ENCODE results near the gene PCTP.

DNA sequence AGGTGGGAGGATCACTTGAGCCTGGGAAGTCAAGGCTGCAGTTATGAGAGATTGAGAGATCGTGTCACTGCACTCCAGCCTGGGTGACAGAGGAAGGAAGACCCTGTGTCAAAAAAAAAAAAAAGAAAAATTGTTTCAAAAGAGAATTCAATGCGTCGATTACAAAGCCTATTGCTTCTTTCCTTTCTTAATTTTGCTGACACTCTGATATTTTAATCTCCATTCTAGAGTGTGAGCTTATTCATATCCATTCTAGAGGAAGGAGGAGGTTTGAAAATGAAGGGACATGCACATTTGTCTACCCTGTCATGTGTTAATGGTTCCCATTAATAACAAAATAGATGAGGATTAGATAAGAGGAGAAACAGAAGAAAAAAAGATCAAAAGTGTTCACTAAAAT is 63.1 kb downstream of the PCTP start:
- TF ChIP-seq, protein P1, sequence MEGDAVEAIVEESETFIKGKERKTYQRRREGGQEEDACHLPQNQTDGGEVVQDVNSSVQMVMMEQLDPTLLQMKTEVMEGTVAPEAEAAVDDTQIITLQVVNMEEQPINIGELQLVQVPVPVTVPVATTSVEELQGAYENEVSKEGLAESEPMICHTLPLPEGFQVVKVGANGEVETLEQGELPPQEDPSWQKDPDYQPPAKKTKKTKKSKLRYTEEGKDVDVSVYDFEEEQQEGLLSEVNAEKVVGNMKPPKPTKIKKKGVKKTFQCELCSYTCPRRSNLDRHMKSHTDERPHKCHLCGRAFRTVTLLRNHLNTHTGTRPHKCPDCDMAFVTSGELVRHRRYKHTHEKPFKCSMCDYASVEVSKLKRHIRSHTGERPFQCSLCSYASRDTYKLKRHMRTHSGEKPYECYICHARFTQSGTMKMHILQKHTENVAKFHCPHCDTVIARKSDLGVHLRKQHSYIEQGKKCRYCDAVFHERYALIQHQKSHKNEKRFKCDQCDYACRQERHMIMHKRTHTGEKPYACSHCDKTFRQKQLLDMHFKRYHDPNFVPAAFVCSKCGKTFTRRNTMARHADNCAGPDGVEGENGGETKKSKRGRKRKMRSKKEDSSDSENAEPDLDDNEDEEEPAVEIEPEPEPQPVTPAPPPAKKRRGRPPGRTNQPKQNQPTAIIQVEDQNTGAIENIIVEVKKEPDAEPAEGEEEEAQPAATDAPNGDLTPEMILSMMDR (IDR thresholded peaks at IDR 0.05): no peak
- TF ChIP-seq POLR2A (IDR thresholded peaks at IDR 0.05): no peak

Measured in testis (tissue), 2 donors.